Fibroblast of upper back skin (primary cell): ENCODE results near the gene ZNRD2.
A peak's percentile ranks its signal among the peaks of the same experiment; 100 is the strongest.

ENCODE experiments used
- DNase-seq: peaks from one replicate; pipeline ENCODE4 v3.0.0-alpha.2; 2013

The ZNRD2 gene

DNA sequence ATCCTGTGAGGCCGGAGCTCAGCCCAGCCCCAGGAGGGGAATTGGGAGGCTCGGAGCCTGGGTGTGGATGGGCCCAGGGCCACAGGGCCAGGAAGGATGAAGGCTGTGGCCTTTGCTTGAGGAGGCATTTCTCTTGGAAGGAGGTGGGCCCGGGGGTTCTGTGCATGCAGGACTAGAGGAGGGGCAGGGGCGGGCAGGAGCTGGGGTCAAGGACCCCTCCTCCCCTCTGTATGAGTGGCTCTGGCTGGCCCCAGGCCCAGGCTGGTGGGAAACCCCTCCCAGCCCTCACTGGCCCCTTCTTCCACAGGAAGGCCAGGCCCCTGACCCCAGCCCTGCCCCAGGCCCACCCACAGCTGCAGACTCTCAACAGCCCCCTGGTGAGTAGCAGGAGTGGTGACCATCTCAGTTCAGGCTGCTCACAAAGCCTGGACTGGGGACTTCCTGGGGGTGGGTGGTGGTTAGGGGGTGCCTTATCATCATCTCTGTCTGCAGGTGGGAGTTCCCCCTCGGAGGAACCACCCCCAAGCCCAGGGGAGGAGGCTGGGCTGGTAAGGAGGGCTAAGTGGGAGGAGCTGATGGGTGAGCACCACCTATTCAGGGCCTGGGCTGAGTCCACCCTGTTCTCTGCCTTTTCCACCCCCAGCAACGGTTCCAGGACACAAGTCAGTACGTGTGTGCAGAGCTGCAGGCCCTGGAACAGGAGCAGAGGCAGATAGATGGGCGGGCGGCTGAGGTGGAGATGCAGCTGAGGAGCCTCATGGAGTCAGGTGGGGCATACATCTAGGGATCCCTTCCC lies 19.4 kb downstream of the ZNRD2 start:
- no peak for DNase-seq

DNA sequence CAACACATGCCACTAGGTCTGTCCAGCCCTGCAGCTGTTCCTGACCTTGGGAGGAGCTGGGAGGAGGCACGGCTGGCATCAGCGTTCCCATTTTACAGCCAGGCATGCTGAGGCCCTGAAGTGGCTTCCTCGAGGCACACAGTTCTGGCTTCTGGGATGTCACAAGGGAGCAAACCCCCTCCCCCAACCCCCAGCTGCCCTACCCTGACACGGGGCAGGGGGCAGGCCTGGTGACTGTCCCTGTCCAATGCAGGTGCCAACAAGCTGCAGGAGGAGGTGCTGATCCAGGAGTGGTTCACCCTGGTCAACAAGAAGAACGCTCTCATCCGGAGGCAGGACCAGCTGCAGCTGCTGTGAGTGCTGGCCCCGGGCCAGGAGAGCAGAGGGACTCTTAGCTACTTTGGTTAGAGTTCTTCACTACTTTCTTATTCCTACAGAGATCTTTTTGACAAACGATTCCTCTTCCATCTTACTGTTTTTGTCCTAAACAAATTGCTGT lies 20.0 kb downstream of the ZNRD2 start:
- DNase-seq: peak; percentile 41

DNA sequence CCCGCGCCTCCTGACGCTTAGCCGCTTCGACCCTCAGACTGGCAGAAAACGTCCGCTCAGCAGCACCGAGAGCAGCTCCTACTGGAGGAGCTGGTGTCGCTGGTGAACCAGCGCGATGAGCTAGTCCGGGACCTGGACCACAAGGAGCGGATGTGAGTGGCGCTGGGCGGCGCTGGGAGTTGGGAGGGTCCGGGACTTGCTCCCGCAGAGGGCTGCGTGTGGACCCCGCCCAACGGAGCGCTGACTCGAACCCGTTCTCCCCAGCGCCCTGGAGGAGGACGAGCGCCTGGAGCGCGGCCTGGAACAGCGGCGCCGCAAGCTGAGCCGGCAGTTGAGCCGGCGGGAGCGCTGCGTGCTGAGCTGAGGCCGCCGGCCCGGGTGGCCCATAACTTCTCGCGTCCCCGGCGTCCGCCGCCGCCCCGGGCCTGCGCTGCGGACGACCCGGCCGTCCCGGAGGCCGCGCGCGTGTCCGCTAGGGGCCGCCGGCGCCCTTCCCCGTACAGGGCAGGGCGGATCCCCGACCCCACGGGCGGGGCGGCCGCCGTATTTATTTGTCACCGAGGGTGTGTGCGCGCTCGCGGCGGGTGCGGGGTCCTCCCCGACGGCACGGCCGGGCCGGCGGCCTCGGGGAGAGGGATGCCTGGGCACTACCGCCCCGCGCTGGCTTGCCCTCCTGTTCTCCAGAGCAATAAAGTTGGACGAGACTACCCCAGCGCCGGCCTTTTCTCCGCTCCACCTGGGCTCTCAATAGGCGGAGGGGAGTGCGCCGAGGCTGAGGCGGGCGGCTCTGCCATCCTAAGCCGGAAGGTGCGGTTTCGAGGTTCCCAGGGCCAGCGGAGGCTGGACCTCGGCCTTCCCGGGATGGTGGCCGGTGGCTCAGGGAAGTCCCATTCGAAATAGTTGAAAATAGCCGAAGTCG lies 21.9 kb downstream of the ZNRD2 start:
- DNase-seq: peak; percentile 59

DNA sequence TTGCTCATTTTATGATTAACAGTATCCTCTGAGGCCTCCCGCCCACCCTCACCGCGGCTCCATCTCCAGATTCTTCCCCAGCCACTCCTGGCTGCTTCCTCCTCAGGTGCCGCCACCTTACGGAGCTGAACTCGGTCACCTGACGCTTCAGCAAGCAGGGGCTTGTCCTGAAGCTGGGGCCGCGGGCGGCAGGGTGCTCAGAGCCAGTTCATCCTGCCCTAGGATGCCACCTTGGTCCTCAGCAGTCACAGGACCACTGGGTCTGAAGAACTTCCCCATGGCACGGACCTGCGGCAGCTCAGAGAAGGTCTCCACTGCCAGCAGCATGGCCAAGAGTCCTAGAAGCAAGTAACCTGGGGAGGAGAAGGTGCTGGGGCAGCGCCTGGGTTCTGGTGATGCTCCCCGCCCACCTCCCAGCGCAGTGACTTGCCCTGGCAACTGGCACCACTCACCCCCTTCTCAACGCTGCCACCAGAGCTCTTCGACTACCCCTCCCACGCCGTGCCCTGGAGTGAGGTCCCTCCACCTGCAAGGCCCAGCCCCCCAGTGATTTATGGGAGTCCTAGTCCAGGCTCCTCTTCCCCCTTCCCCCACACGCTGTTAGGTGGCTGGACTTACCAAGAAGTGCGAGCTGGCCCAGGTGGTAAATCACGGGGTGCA lies 22.7 kb downstream of the ZNRD2 start:
- no peak for DNase-seq

DNA sequence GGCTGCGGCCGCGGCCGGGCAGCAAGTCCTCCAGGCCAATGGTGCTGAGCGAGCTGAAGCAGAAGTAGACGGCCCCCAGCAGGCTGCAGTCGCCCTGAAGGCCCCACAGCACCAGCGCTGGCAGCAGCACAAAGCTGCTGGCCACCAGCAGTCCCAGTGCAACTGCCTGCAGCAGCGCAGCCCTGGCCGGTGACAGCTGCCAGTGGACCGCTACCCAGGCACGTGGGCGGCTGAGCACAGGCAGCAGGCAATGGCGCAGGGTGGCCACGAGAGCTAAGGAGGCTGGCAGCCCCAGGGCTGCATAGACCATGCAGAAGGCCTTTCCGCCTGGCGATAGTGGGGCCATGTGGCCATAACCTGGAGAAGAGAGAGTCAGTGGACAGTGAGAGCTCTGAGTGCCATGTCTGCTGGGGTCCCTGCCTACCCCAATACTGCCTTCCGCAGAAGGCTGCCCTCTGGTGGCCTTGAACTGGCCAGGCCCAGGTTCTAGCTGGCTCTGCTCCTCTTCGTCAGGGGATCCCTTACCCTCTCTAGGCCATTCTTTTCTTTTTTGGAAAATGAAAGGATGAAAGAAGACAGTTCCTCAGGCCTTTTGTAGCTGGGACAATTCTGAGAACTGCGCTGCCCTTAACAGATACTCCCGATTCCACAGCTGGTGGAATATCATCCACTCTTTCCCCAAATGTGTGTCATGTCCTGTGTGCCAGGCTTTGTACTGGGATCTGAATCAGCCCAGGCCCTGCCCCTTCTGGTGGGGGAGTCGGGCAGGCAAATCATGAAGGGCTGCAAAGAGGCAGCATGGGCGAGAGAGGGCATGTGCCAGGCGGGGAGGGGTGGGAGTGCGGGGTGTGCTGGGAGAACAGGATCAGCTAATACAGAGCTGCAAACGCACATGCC lies 23.5 kb downstream of the ZNRD2 start:
- DNase-seq: no peak

GRCh38 chr11:65595131-65595530 lies 24.9 kb downstream of the ZNRD2 start:
- DNase-seq: no peak

GRCh38 chr11:65595543-65596281 lies 25.4 kb downstream of the ZNRD2 start, which contains the start of gene KCNK7:
TSS of gene KCNK7 (minus strand) at chr11:65595800. CDS start at chr11:65595772, 28 bp downstream.
- DNase-seq: no peak

- DNase-seq: no peak
Observed at GRCh38 chr11:65596520-65596919, 26.2 kb downstream of the ZNRD2 start.

DNA sequence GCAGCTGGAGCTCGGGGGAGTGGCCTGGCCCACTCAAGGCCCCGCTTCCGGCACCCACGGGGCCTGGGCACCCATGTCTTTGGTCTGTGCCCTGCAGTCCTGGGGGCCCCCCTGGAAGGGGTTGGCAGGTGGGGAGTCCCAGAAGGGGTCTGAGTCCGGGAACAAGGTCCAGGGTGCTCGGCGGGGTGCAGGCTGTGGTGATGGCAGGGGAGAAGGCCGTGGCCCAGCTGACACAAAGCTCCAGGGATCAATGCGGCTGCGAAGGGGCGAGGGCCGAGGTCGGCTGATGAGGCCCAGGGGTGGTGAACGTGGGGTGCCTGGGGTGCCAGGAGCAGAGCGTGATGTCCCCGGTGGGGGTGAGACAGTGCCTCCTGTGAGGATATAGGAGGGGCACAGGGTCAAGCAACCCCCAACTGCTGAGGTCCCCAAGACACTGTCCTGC lies 28.0 kb downstream of the ZNRD2 start:
- no peak for DNase-seq

- DNase-seq: no peak
Observed at GRCh38 chr11:65599216-65599954, 29.1 kb downstream of the ZNRD2 start.

DNA sequence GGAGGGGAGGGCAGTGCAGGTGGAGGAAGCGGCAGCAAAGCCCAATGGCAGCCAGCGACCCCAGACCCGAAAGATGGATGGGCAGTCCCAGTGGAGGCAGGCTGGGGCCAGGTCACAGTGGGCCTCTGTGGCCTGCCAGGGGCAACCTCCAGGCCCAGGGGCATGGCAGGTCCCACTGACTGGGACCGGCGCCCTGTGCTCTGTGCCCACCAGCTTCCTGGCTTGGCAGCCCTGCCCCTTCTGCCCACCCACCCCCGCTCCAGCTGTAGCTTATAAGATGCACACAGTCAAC lies 29.6 kb downstream of the ZNRD2 start:
- DNase-seq: no peak

DNA sequence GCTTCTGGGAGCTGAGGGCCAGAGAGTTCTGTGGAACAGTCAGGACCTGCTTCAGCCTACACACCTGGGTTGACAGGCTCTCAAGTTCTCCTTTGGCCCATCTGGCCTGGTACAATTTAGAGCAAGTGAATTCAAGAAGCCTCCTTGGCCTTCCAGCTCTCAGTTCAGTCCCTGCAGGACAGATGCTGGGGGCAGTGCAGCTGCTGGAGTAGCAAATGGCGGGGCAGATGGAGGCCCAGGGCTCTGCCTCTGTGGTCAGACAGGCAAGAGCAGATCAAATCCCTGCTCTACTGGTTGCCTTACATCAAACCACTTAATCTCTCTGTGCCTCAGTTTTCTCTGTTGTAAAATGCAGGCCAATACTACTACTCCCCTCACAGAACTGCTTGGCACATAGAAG lies 34.0 kb downstream of the ZNRD2 start:
- DNase-seq: no peak

DNA sequence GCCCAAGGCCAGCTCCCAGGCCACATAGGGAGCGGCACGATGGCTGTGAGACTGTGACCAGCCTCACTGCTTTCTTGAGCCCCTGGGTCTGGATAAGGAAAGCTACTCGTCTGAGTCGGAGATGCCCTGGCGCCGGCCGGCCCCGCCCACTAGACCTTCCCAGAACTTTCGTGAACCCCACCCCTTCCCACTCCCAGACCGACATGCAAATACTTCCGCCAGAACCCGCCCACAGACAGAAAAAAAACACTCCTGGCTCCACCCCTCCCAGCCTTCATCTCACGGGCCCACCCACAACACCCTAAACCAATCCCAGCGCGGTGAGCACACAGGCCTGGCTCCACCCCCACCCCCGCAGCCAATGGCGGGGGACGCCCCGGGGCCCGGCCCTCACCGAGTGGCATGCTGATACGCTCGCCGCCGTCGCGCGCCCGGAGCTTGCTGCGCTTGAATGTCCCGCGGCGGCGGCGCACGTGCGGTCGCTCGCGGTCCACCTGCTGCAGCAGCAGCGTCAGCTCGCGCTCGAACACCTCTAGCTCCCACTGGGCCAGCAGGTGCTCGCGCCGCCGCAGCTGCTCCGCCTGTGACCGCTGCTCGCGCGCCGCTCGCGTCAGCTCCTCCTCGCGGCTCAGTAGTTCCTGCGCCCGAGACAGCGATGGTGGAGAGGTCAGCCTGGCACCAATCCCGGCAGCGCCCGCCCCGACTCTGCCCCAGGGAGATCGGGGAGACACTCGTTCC lies 36.8 kb downstream of the ZNRD2 start:
- DNase-seq: peak; percentile 96

GRCh38 chr11:65607614-65608426 lies 37.5 kb downstream of the ZNRD2 start:
- no peak for DNase-seq

DNA sequence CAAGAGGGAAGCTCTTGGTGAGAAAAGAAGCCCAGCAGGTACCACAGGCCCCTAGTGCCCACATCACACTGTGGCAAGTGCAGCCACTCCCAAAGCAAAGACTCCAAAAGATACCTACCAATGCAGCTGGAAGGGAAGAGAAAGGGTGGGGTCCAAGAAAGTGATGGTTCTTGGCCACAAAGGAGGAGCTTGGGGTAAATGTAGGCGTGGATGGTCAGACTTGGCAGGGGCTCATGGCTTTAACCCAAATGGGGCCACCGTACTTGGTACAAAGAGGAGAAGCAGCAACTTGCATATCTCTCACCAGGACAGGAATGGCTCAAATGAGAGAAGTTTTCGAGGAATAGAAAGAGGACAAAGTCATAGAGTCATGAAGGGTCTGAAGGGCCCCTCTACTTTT lies 39.0 kb downstream of the ZNRD2 start:
- no peak for DNase-seq

DNA sequence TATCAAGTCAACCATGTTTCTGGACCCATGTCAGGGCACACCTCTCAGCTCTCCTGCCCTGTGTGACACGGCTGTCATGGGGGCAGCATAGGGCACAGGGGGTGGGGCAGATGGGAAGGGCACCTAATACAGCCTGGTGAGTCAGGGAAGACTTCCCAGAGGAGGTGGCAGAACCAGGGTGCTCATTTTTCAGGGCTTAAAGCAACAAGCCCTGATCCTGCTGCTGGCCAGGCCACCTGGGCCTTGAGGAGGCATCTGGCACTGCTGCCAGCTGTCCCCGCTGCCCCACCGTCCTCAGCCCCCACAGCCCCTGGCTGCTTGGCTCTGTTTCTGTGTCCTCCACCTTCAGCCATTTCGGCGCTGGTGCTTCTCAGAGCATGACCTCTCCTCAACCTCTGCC lies 39.4 kb downstream of the ZNRD2 start:
- DNase-seq: no peak

- DNase-seq: no peak
Observed at GRCh38 chr11:65610404-65610803, 40.1 kb downstream of the ZNRD2 start.

DNA sequence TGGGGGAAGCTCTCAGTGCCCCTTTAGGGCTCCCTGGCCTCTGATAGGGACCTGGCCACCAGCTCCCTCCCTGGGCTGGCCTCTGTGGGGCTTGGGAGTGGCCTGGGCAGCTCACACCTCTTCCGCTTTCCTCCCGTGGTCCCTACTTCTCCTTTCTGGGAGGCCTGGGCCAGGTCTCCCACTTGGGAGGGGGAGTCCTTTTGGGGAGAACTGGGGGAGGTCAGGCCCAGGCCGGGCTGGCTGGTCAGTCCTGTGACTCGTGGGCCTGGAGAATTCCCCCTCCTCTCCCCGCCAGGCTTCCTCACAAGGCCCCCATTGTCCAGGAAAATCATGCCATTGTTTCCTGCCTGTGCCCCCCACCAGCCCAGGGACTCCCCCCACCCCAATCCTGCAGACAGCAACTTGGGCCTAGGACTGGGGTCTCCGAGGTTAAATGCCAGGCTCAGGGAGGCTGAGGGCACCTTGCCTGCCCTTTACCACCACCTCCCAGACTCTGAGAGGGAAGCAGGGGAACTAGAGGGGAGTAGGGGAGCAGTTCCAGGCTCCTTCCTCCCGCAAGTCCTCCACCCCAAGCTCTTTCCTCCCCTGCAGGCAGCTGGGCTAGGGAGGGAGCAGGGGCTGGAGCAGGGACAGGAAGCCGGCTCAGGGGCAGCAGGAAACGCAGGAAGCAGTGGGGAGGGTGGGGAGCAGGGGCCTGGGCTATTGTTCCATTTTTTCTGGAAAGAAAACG lies 40.9 kb downstream of the ZNRD2 start:
- no peak for DNase-seq
